ENCODE measurements around the gene PSKH1.
A peak's percentile ranks its signal among the peaks of the same experiment; 100 is the strongest.

Gene PSKH1

DNA sequence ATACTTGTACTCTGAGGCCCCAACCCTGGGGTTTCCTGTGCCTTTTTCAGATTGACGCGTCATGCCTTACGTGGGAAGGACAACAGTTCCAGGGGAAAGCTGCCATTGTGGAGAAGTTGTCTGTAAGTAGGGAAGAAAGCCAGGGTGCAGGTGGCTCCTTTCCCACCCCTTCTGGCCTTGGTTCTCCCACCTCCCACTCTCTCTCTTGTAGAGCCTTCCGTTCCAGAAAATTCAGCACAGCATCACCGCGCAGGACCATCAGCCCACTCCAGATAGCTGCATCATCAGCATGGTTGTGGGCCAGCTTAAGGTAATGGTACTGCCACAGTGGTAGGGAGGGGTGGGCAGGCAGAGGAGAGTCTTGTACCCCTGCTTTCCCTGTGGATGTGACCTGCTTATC is 24.8 kb upstream of the PSKH1 start:
- no peak for DNase-seq

DNA sequence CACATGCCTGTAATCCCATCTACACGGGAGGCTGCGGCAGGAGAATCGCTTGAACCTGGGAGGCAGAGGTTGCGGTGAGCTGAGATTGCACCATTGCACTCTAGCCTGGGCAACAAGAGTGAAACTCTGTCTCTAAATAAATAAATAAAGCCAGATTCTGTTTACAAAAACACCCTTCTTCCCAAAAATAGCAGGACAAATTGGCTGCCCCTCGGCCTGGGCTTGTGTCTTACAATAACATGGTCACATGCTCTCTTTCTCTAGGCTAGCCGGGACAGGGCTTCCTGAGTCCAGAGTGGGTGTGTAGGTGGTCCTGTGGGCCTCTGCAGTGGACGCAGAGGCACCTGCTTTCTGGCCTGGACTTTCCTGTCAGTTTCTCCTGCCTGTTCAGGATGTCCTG is 23.4 kb upstream of the PSKH1 start:
- no peak for DNase-seq

- DNase-seq, result no peak
These were observed 21.8 kb upstream of the PSKH1 start for GRCh38 chr16:67871256-67871655.

DNA sequence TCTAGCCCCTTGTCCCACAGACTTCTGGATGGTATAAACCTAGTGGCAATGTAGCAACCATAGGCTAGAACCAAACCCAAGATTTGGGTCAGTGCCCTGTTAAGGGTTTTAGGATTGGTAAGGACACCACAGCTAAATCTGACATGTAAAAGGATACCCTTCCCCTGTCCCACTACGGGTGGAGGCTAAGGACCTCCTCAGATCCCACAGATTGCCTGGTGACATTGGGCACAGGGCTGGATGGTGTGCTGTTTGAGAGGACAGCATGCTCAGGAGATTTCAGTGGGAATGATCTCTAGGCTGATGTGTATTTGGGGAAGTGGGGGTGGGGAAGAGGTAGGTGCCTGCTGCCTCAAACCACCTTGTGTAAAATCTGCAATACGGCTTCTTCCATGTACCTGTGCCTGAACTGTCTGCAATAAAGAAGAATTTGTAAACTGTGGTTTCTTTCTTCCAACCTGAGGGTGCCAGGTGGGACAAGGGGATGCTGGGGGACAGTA is 20.9 kb upstream of the PSKH1 start:
- no peak for DNase-seq

GRCh38 chr16:67872631-67873434 is 20.2 kb upstream of the PSKH1 start, which contains the start of gene EDC4:
EDC4 (plus strand) TSS chr16:67873052; CDS start chr16:67873262, 210 bp downstream.
- DNase-seq, result peak; percentile 79

DNA sequence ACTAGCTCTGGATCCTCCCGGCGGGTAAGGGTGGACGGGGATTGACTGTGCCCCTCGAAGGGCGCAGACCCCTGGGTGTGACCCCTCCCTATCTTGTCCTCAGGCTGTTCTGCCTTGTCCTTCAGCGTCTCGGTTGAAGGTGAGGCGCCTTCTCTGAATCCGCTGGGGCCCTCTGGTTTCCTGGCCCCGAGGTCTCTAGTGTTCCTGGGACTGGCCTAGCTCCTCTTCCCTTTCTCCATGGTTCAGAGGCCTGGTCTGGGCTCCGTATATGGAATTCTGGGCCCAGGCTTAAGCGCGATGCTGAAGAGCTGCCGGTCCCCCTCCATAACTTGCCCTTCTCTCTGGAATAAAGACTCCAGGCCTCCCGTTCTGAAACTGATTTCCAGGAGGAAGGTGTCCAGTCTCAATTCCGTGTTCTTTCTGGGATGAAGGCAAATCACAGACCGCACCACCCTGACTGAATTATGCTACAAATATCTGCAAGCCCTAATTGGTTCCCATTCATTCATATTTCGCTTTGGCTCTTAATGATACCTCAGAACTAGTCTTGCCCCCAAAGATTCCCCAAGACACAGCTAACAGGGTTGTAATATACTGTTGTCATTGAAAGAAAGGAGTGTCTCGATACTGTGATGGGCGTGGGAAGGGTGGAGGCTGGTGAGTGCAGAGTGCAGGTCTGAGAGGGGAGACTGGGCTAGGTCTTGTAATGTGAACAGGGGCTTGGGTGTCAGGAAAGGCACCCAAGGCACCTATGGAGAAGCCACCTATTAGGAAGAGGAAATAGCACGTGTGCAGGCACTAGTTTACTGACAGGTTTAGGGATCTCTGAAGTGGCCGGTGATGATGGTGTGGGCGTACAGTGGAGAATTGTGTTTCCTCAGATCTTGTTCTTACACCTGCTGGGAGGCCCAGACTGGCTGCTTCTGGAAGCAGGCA is 19.4 kb upstream of the PSKH1 start:
- DNase-seq, result no peak

DNA sequence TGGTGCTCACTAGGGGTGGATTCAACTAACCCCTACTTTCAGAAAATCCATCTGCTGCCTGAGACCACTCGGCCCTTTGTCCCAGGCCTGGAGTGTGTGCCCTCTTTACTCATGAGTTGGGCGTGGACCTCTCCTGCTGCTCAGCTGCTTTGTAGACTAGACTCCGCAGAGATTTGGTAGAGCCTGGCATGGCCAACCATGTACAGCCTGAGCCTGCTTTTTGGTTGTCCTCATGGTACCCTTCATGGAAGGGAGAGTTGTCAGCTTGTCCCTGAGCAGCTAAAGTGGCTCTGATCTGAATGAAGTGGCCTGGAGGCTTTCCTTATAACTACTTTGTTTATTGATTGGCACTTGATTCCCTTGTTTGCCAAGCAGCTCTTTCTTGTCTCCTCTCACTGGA is 18.7 kb upstream of the PSKH1 start:
- DNase-seq, result no peak

DNA sequence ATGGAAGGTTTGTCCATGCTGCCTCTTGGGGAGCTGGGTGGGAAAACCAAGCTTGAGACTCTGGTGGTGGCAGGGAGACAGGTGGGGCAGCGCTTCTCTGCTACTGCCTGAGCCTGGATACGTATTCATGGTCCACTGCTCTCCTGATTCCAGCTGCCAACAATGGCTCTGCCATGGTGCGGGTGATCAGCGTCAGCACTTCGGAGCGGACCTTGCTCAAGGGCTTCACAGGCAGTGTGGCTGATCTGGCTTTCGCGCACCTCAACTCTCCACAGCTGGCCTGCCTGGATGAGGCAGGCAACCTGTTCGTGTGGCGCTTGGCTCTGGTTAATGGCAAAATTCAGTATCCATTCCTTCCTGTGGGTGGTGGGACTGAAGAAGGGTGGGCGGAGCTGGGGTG is 16.0 kb upstream of the PSKH1 start:
- DNase-seq, result no peak

GRCh38 chr16:67878232-67878631 is 14.8 kb upstream of the PSKH1 start:
- DNase-seq, result no peak

DNA sequence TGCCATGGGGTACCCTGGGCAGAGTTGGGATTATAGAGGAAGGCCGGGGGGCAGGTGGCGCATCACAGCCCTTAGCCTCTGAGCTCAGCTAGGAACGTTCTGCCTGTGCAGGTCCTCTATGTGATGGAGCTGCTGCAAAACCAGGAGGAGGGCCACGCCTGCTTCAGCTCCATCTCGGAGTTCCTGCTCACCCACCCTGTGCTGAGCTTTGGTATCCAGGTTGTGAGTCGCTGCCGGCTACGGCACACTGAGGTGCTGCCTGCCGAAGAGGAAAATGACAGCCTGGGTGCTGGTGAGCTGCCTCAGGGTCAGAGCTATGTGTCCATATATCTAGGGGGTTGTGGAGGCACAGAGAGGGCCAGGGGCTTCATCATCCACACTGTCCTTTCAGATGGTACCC is 14.2 kb upstream of the PSKH1 start:
- DNase-seq, result no peak

DNA sequence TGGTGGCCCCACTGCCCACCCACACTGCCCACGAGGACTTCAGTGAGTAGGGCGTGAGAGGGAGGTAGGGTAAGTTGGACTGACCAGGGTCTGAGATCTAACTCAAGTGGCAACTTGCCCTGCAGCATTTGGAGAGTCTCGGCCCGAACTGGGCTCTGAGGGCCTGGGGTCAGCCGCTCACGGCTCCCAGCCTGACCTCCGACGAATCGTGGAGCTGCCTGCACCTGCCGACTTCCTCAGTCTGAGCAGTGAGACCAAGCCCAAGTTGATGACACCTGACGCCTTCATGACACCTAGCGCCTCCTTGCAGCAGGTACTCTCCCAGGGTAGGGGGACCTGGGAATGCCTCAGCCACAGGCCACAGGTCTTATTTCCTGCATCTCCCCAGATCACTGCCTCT is 13.6 kb upstream of the PSKH1 start:
- DNase-seq, result no peak

- no peak for DNase-seq
These were observed 13.1 kb upstream of the PSKH1 start for GRCh38 chr16:67879936-67880335.

DNA sequence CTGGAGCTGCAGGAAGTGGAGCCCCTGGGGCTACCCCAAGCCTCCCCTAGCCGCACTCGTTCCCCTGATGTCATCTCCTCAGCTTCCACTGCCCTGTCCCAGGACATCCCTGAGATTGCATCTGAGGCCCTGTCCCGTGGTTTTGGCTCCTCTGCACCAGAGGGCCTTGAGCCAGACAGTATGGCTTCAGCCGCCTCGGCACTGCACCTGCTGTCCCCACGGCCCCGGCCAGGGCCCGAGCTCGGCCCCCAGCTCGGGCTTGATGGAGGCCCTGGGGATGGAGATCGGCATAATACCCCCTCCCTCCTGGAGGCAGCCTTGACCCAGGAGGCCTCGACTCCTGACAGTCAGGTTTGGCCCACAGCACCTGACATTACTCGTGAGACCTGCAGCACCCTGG is 12.5 kb upstream of the PSKH1 start:
- no peak for DNase-seq

DNA sequence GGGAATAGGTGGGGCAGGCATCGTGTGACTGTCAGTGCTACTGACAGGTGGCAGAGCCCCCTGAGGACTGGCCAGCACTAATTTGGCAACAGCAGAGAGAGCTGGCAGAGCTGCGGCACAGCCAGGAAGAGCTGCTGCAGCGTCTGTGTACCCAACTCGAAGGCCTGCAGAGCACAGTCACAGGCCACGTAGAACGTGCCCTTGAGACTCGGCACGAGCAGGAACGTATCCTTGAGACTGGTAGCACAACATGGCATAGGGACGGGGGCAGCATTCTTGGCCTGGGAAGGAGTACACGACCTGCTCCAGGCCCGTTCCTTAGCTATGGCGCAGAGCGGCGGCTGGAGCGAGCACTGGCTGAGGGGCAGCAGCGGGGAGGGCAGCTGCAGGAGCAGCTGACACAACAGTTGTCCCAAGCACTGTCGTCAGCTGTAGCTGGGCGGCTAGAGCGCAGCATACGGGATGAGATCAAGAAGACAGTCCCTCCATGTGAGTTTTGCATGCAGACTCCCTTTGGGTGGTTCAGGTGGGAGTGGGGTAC is 11.4 kb upstream of the PSKH1 start:
- DNase-seq, result no peak

DNA sequence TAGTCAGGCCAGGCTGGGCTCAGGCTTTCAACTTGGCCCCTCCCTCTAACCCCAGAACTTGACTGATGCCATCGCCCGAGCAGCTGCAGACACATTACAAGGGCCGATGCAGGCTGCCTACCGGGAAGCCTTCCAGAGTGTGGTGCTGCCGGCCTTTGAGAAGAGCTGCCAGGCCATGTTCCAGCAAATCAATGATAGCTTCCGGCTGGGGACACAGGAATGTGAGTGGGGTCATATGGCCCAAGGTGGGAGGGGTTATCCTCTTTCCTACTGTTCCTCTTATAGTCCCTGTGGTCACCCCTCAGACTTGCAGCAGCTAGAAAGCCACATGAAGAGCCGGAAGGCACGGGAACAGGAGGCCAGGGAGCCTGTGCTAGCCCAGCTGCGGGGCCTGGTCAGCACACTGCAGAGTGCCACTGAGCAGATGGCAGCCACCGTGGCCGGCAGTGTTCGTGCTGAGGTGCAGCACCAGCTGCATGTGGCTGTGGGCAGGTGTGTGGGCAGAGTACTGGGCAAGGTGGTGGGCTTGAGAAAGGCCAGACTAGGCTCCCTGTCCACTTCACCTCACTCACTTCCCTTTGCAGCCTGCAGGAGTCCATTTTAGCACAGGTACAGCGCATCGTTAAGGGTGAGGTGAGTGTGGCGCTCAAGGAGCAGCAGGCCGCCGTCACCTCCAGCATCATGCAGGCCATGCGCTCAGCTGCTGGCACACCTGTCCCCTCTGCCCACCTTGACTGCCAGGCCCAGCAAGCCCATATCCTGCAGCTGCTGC is 10.5 kb upstream of the PSKH1 start:
- DNase-seq, result no peak

DNA sequence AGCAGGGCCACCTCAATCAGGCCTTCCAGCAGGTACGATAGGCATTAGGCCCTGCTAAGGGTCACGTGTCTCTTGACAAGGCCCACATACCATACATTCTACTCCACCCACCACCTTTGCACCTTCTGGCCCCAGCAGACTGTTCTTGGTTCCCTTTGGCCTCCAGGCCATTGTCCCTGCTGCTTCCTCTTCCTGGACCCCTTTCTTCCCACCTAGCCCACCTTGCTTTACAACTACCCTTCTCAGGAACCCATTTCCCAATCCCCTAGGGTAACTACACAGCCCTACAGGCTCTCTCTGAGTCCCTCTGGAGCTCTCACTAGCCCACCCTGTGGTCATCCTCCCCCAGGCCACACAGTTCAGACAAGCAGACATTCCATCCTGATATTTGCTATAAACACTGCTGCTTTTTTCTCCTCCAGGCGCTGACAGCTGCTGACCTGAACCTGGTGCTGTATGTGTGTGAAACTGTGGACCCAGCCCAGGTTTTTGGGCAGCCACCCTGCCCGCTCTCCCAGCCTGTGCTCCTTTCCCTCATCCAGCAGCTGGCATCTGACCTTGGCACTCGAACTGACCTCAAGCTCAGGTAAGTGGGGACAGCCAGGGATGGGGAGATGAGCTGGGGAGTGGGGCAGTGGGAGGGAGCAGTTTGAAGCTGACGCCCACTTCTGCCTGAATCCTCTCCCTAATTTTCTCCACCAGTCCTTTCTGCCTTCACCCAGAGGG is 9.7 kb upstream of the PSKH1 start:
- no peak for DNase-seq

- DNase-seq, result peak; percentile 50
These were observed 9.2 kb upstream of the PSKH1 start for GRCh38 chr16:67883872-67884261.

DNA sequence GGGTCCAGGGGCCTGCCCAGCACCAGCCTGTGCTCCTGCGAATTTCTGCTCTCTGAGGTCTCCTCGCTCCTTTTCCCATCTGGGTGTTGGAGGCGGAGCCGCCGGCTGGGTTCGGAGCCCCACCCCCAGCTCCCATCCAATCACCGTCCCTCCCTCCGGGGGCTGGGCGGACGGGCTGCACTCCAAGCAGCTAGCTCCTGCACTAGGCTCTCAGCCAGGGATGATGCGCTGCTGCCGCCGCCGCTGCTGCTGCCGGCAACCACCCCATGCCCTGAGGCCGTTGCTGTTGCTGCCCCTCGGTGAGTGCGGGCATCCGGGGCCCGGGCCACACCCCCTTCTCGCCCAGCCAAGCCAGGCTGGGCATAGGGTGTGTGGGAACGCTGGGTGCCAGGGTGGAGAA is 8.4 kb upstream of the PSKH1 start, which contains the start of gene NRN1L:
Gene NRN1L, plus strand, starts transcription at position 202 of the 400 bp plus-strand sequence. Its CDS starts 19 bp downstream, at position 221.
- DNase-seq, result peak; percentile 60

DNA sequence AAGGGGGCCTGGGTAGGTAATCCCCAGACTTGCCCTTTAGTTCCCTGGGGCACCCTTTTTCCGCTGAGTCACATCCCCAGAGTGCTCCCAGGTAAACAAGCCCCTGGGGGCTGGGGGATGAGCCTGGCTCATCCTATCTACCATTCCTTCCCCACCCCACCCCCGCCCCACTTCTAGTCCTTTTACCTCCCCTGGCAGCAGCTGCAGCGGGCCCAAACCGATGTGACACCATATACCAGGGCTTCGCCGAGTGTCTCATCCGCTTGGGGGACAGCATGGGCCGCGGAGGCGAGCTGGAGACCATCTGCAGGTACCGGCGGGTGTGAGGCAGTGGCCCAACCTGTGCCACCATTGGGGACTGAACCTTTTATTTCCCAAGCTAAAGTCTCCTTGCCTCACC is 7.5 kb upstream of the PSKH1 start:
- no peak for DNase-seq

- no peak for DNase-seq
These were observed 7.1 kb upstream of the PSKH1 start for GRCh38 chr16:67885976-67886375.

GRCh38 chr16:67886387-67886786 is 6.7 kb upstream of the PSKH1 start:
- no peak for DNase-seq

DNA sequence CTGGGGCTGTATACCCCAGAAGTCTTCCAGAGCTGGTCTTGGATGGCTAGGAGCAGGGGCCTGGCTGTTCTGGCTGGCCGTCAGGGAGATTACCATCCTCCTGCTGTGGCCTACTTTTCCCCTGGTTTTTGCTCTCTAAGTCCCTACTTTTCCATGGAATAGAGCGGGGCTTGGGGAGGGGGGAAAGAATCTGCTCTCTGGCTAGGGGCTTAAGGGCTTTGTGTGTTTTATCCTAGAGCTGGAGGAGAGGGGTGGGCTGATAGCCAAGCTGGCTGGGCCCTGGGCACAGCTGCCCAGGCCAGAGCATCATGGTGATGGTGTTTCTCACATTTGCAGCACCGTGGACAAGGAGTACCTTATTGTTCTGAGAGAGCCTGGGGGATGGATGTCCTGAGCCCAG is 4.7 kb upstream of the PSKH1 start:
- no peak for DNase-seq

All from NCI-H69 (cell line).